HepG2 (cell line): ENCODE data around the gene R3HDM4. TPM values are rescaled to one million over a fixed set of nuclear protein-coding genes. Genes with fewer than 3 reads are reported as not detected.

Source experiments
- BORCS8-MEF2B ChIP-seq: sonication (generic); formaldehyde crosslinking; IDR thresholded peaks from 2 replicates; pipeline ENCODE4 v1.8.0; 2022; ENCODE audit warnings: mild to moderate bottlenecking, missing genetic modification reagents
- MAF1 ChIP-seq: sonication (generic); formaldehyde crosslinking; IDR thresholded peaks from 2 replicates; pipeline ENCODE4 v1.5.0; 2020; ENCODE audit warnings: missing genetic modification reagents, borderline replicate concordance
- PAXIP1 ChIP-seq: sonication (generic); formaldehyde crosslinking; conservative IDR thresholded peaks from 2 replicates; pipeline ENCODE4 v1.4.0; 2020; ENCODE audit warnings: mild to moderate bottlenecking, missing genetic modification reagents, moderate library complexity
- RAD21 ChIP-seq: fragments of 450-650 bp; formaldehyde crosslinking; IDR thresholded peaks from 2 replicates; pipeline ENCODE4 v1.5.0; 2020; ENCODE audit warnings: mild to moderate bottlenecking
- RBFOX2 ChIP-seq: fragments of 200-400 bp; formaldehyde crosslinking; IDR thresholded peaks from 2 replicates; pipeline ENCODE4 v1.6.1; 2017; ENCODE audit warnings: low read depth, mild to moderate bottlenecking, low read length
- ZNF24 ChIP-seq: fragments of 450-650 bp; IDR thresholded peaks from 2 replicates; pipeline ENCODE4 v1.6.1; 2017; ENCODE audit warnings: antibody characterized with exemption, mild to moderate bottlenecking
- ZNF260 ChIP-seq: sonication (generic); formaldehyde crosslinking; IDR thresholded peaks from 2 replicates; pipeline ENCODE4 v1.4.0; 2020; ENCODE audit warnings: missing genetic modification reagents, low read depth, mild to moderate bottlenecking, borderline replicate concordance
- ZNF549 ChIP-seq: sonication (generic); formaldehyde crosslinking; IDR thresholded peaks from 2 replicates; pipeline ENCODE4 v1.5.0; 2020; ENCODE audit warnings: missing genetic modification reagents
- ZNF670 ChIP-seq: sonication (generic); formaldehyde crosslinking; IDR thresholded peaks from 2 replicates; pipeline ENCODE4 v1.8.0; 2022; ENCODE audit warnings: mild to moderate bottlenecking, missing genetic modification reagents, borderline replicate concordance
- polyA plus RNA-seq, 8 experiments: library from polyadenylated mRNA; depleted of rRNA in 3 of 8; stranded (reverse) in 7 of 8; unstranded in 1 of 8; fragments of >200 nt; fragmentation: Illumina TruSeq in 4 of 8; extraction: Trizol in 4 of 8; gene quantifications; 2 replicates each; pipeline versions ENCODE4 v1.2.1 to v1.2.3, GENCODE V29; 2011 to 2016; ENCODE audit warnings: low read depth in 4 of 8, missing spikeins in 1 of 8, mixed read lengths in 1 of 8; ENCODE audit not compliant: insufficient read depth in 1 of 8
- total RNA-seq, 5 experiments: library from RNA; depleted of rRNA; stranded (reverse); fragments of >200 nt; fragmentation: Illumina TruSeq; extraction: Trizol; gene quantifications; 2 replicates each; pipeline ENCODE4 v1.2.3, GENCODE V29; 2016; ENCODE audit warnings: low read depth in 1 of 5
- TF ChIP-seq, protein P1 (sequence below): sonication (generic); formaldehyde crosslinking; IDR thresholded peaks from 2 replicates; pipeline ENCODE4 v1.8.0; 2022; ENCODE audit warnings: low read depth, missing genetic modification reagents
- TF ChIP-seq, protein P2 (sequence below): sonication (generic); formaldehyde crosslinking; IDR thresholded peaks from 2 replicates; pipeline ENCODE4 v1.9.0; 2021; ENCODE audit warnings: mild to moderate bottlenecking, missing genetic modification reagents
- TF ChIP-seq, protein P3 (sequence below): sonication (generic); formaldehyde crosslinking; IDR thresholded peaks from 2 replicates; pipeline ENCODE4 v1.4.0; 2020; ENCODE audit warnings: mild to moderate bottlenecking, missing genetic modification reagents

The R3HDM4 gene
- total and polyA plus RNA-seq, 2 of the 13 experiments (the other 11 are each of a cell fraction or from before 2014, with no cell fraction given): 26.2 to 26.9 TPM

- TF ChIP-seq PAXIP1 (peak; percentile 93), RBFOX2 (peak; percentile 89), ZNF260 (CRISPR knock-in tag) (no peak), BORCS8-MEF2B (peak; percentile 66; the same call in 1 of the 2 replicates), ZNF24 (no peak), ZNF670 (CRISPR knock-in tag) (no peak), ZNF549 (no peak), MAF1 (peak; percentile 84; the same call in 1 of the 2 replicates), RAD21 (CRISPR knock-in tag) (peak; percentile 67)
- TF ChIP-seq, protein P1, sequence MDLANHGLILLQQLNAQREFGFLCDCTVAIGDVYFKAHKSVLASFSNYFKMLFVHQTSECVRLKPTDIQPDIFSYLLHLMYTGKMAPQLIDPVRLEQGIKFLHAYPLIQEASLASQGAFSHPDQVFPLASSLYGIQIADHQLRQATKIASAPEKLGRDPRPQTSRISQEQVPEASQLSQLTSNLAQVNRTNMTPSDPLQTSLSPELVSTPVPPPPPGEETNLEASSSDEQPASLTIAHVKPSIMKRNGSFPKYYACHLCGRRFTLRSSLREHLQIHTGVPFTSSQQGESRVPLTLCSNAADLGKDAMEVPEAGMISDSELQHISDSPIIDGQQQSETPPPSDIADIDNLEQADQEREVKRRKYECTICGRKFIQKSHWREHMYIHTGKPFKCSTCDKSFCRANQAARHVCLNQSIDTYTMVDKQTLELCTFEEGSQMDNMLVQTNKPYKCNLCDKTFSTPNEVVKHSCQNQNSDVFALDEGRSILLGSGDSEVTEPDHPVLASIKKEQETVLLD (CRISPR knock-in tag): 0 out of 2 replicates have a peak, but pooled peaks have one; percentile 43
- TF ChIP-seq, protein P2, sequence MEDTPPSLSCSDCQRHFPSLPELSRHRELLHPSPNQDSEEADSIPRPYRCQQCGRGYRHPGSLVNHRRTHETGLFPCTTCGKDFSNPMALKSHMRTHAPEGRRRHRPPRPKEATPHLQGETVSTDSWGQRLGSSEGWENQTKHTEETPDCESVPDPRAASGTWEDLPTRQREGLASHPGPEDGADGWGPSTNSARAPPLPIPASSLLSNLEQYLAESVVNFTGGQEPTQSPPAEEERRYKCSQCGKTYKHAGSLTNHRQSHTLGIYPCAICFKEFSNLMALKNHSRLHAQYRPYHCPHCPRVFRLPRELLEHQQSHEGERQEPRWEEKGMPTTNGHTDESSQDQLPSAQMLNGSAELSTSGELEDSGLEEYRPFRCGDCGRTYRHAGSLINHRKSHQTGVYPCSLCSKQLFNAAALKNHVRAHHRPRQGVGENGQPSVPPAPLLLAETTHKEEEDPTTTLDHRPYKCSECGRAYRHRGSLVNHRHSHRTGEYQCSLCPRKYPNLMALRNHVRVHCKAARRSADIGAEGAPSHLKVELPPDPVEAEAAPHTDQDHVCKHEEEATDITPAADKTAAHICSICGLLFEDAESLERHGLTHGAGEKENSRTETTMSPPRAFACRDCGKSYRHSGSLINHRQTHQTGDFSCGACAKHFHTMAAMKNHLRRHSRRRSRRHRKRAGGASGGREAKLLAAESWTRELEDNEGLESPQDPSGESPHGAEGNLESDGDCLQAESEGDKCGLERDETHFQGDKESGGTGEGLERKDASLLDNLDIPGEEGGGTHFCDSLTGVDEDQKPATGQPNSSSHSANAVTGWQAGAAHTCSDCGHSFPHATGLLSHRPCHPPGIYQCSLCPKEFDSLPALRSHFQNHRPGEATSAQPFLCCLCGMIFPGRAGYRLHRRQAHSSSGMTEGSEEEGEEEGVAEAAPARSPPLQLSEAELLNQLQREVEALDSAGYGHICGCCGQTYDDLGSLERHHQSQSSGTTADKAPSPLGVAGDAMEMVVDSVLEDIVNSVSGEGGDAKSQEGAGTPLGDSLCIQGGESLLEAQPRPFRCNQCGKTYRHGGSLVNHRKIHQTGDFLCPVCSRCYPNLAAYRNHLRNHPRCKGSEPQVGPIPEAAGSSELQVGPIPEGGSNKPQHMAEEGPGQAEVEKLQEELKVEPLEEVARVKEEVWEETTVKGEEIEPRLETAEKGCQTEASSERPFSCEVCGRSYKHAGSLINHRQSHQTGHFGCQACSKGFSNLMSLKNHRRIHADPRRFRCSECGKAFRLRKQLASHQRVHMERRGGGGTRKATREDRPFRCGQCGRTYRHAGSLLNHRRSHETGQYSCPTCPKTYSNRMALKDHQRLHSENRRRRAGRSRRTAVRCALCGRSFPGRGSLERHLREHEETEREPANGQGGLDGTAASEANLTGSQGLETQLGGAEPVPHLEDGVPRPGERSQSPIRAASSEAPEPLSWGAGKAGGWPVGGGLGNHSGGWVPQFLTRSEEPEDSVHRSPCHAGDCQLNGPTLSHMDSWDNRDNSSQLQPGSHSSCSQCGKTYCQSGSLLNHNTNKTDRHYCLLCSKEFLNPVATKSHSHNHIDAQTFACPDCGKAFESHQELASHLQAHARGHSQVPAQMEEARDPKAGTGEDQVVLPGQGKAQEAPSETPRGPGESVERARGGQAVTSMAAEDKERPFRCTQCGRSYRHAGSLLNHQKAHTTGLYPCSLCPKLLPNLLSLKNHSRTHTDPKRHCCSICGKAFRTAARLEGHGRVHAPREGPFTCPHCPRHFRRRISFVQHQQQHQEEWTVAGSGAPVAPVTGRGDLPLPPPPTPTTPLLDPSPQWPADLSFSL (CRISPR knock-in tag): no peak
- TF ChIP-seq, protein P3, sequence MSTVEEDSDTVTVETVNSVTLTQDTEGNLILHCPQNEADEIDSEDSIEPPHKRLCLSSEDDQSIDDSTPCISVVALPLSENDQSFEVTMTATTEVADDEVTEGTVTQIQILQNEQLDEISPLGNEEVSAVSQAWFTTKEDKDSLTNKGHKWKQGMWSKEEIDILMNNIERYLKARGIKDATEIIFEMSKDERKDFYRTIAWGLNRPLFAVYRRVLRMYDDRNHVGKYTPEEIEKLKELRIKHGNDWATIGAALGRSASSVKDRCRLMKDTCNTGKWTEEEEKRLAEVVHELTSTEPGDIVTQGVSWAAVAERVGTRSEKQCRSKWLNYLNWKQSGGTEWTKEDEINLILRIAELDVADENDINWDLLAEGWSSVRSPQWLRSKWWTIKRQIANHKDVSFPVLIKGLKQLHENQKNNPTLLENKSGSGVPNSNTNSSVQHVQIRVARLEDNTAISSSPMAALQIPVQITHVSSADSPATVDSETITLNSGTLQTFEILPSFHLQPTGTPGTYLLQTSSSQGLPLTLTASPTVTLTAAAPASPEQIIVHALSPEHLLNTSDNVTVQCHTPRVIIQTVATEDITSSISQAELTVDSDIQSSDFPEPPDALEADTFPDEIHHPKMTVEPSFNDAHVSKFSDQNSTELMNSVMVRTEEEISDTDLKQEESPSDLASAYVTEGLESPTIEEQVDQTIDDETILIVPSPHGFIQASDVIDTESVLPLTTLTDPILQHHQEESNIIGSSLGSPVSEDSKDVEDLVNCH (CRISPR knock-in tag): no peak
These were observed 22.0 kb upstream of the R3HDM4 start (continued) for GRCh38 chr19:934865-935479.
